Measurements from ENCODE around the gene GPC6. TPM values are rescaled to one million over a fixed set of nuclear protein-coding genes. Genes with fewer than 3 reads are reported as not detected.

Gene GPC6
- total and polyA plus RNA-seq, 2 donors (not counting 1 experiment from before 2014, with no cell fraction given): not detected

GRCh38 chr13:94073007-94073744 lies 846.6 kb downstream of the GPC6 start:
- H3K27ac Mint-ChIP-seq: no peak overlapping the region
- CTCF ChIA-PET: no interaction called here
- POLR2A ChIA-PET: no interaction called here
- Histone ChIP-seq H4K20me1 (ENCODE audit: control insufficient read depth, insufficient read depth, low read length, poor library complexity, severe bottlenecking) (no peaks in the 10 kb centered on the region), H2AFZ (ENCODE audit: insufficient read depth, low read depth, low read length, poor library complexity, severe bottlenecking) (no peak overlapping the region), H3K4me3 (ENCODE audit: control extremely low read depth in 1 of 5, extremely low read depth in 1 of 5, insufficient read depth in 1 of 5, low read depth in 2 of 5, low read length in 4 of 5) (no peak overlapping the region), H3K36me3 (replicated peaks in 1 of 2; ENCODE audit: control extremely low read depth in 1 of 2, control insufficient read depth in 1 of 2, extremely low read depth in 1 of 2, insufficient read depth in 2 of 2, low read length in 1 of 2) (no peaks in the 10 kb centered on the region), H3K27ac (ENCODE audit: low read length in 2 of 2) (no peak overlapping the region), H3K9ac (ENCODE audit: low read length) (no peak overlapping the region), H3K4me2 (replicated peaks; ENCODE audit: low read depth, low read length, poor library complexity, severe bottlenecking) (no peak overlapping the region), H3K9me3 (ENCODE audit: control extremely low read depth in 1 of 3, control insufficient read depth in 2 of 3, insufficient read depth in 1 of 3, low read length in 2 of 3) (no peaks in the 10 kb centered on the region), H3K27me3 (replicated peaks in 1 of 4; ENCODE audit: control extremely low read depth in 1 of 4, control insufficient read depth in 3 of 4, insufficient read depth in 4 of 4, low read length in 3 of 4) (peaks cover 0 to 3% (median 0%) of the 10 kb centered on the region in 4 experiments), H3K4me1 (ENCODE audit: control insufficient read depth in 2 of 2, insufficient read depth in 2 of 2, low read length in 2 of 2) (no peaks in the 10 kb centered on the region), H3K79me2 (ENCODE audit: control insufficient read depth, insufficient read depth, low read length) (no peaks in the 10 kb centered on the region)
- no peak for TF ChIP-seq EZH2 (IDR thresholded peaks at IDR 0.05; ENCODE audit: borderline replicate concordance, insufficient read depth, low read depth, low read length, poor library complexity, severe bottlenecking)
- TF ChIP-seq CTCF (IDR thresholded peaks at IDR 0.05): no peak
- 42% methylated on average over 2 of the region's 4 CpGs for WGBS (ENCODE audit: insufficient coverage)
- intact Hi-C loops (cut with micrococcal nuclease): no loop called here
- DNase-seq (no peak), ATAC-seq (ENCODE audit: low read depth) (no peak)
- no peak overlapping the region for H3K4me3 Mint-ChIP-seq
- no peaks in the 10 kb centered on the region for H3K4me1 Mint-ChIP-seq
- no peaks in the 10 kb centered on the region for H3K9me3 Mint-ChIP-seq (ENCODE audit: insufficient read depth)
- no peaks in the 10 kb centered on the region for H3K27me3 Mint-ChIP-seq

GRCh38 chr13:94079876-94080275 lies 853.3 kb downstream of the GPC6 start:
- Histone ChIP-seq H3K9ac (ENCODE audit: low read length) (no peak overlapping the region), H4K20me1 (ENCODE audit: control insufficient read depth, insufficient read depth, low read length, poor library complexity, severe bottlenecking) (no peaks in the 10 kb centered on the region), H3K4me1 (ENCODE audit: control insufficient read depth in 2 of 2, insufficient read depth in 2 of 2, low read length in 2 of 2) (no peaks in the 10 kb centered on the region), H3K27ac (ENCODE audit: low read length in 2 of 2) (no peak overlapping the region), H3K4me2 (replicated peaks; ENCODE audit: low read depth, low read length, poor library complexity, severe bottlenecking) (no peak overlapping the region), H3K79me2 (ENCODE audit: control insufficient read depth, insufficient read depth, low read length) (no peaks in the 10 kb centered on the region), H3K36me3 (replicated peaks in 1 of 2; ENCODE audit: control extremely low read depth in 1 of 2, control insufficient read depth in 1 of 2, extremely low read depth in 1 of 2, insufficient read depth in 2 of 2, low read length in 1 of 2) (no peaks in the 10 kb centered on the region), H3K9me3 (ENCODE audit: control extremely low read depth in 1 of 3, control insufficient read depth in 2 of 3, insufficient read depth in 1 of 3, low read length in 2 of 3) (no peaks in the 10 kb centered on the region), H3K27me3 (replicated peaks in 1 of 4; ENCODE audit: control extremely low read depth in 1 of 4, control insufficient read depth in 3 of 4, insufficient read depth in 4 of 4, low read length in 3 of 4) (no peaks in the 10 kb centered on the region), H3K4me3 (ENCODE audit: control extremely low read depth in 1 of 5, extremely low read depth in 1 of 5, insufficient read depth in 1 of 5, low read depth in 2 of 5, low read length in 4 of 5) (no peak overlapping the region), H2AFZ (ENCODE audit: insufficient read depth, low read depth, low read length, poor library complexity, severe bottlenecking) (no peak overlapping the region)
- no peak overlapping the region for H3K27ac Mint-ChIP-seq
- no peak overlapping the region for H3K4me3 Mint-ChIP-seq
- no peaks in the 10 kb centered on the region for H3K9me3 Mint-ChIP-seq (ENCODE audit: insufficient read depth)
- TF ChIP-seq CTCF (IDR thresholded peaks at IDR 0.05): no peak
- no peak for TF ChIP-seq EZH2 (IDR thresholded peaks at IDR 0.05; ENCODE audit: borderline replicate concordance, insufficient read depth, low read depth, low read length, poor library complexity, severe bottlenecking)
- no peaks in the 10 kb centered on the region for H3K27me3 Mint-ChIP-seq
- CTCF ChIA-PET: no interaction called here
- no peak for DNase-seq
- POLR2A ChIA-PET: no interaction called here
- H3K4me1 Mint-ChIP-seq: no peaks in the 10 kb centered on the region
- no peak for ATAC-seq (ENCODE audit: low read depth)
- intact Hi-C loops (cut with micrococcal nuclease): no loop called here

Data from B cell (primary cell).